Loucy (cell line): ENCODE data around the gene BIN1.
"Not testable (repeated sequence)": the region's sequence is repeated elsewhere in the genome, so short reads cannot be mapped to it uniquely, and the experiment has no call there.

Experiments
- H2AFZ ChIP-seq: fragments of 200-600 bp; sonication (generic); 2 replicates; pipeline ENCODE4 v1.6.0; 2016; ENCODE audit warnings: antibody characterized with exemption, mild to moderate bottlenecking, low read length, moderate library complexity
- H3F3A ChIP-seq: fragments of 200-600 bp; 2 replicates; pipeline ENCODE4 v1.6.0; 2016; ENCODE audit warnings: antibody characterized with exemption, low read depth, mild to moderate bottlenecking
- H3K27me3 ChIP-seq: fragments of 200-600 bp; sonication (generic); 2 replicates; pipeline ENCODE4 v1.6.1; 2014; ENCODE audit warnings: low read length, mild to moderate bottlenecking; ENCODE audit not compliant: insufficient read depth, poor library complexity, severe bottlenecking
- H3K36me3 ChIP-seq: fragments of 200-600 bp; sonication (generic); 2 replicates; pipeline ENCODE4 v1.6.1; 2016; ENCODE audit warnings: low read length; ENCODE audit not compliant: insufficient read depth
- H3K4me1 ChIP-seq: fragments of 200-600 bp; sonication (generic); 2 replicates; pipeline ENCODE4 v1.5.1; 2014; ENCODE audit warnings: low read length, mild to moderate bottlenecking; ENCODE audit not compliant: insufficient read depth, poor library complexity, severe bottlenecking
- H3K4me2 ChIP-seq: fragments of 200-600 bp; sonication (generic); 2 replicates; pipeline ENCODE4 v1.6.0; 2014; ENCODE audit warnings: antibody characterized with exemption, low read length, low read depth, mild to moderate bottlenecking; ENCODE audit not compliant: poor library complexity, severe bottlenecking
- H3K4me3 ChIP-seq: fragments of 200-600 bp; sonication (generic); 2 replicates; pipeline ENCODE4 v1.5.1; 2014; ENCODE audit warnings: low read length, mild to moderate bottlenecking, mixed read lengths; ENCODE audit not compliant: poor library complexity, severe bottlenecking
- H3K79me2 ChIP-seq: fragments of 200-600 bp; sonication (generic); 2 replicates; pipeline ENCODE4 v1.6.1; 2014; ENCODE audit warnings: low read length; ENCODE audit not compliant: insufficient read depth
- H3K9ac ChIP-seq: fragments of 200-600 bp; sonication (generic); 2 replicates; pipeline ENCODE4 v1.6.0; 2014; ENCODE audit warnings: mild to moderate bottlenecking, low read depth, low read length, moderate library complexity; ENCODE audit not compliant: poor library complexity, severe bottlenecking
- H3K9me2 ChIP-seq: fragments of 200-600 bp; sonication (generic); replicated peaks from 2 replicates; pipeline ENCODE4 v1.6.1; 2016; ENCODE audit warnings: low read depth, low read length, mixed read lengths
- H3K9me3 ChIP-seq: fragments of 200-600 bp; sonication (generic); 2 replicates; pipeline ENCODE4 v1.6.1; 2014; ENCODE audit warnings: mild to moderate bottlenecking, antibody characterized with exemption, low read length, low read depth; ENCODE audit not compliant: insufficient read depth
- H4K20me1 ChIP-seq: fragments of 200-600 bp; sonication (generic); 2 replicates; pipeline ENCODE4 v1.6.0; 2014; ENCODE audit warnings: antibody characterized with exemption, low read length, mild to moderate bottlenecking; ENCODE audit not compliant: insufficient read depth, poor library complexity, severe bottlenecking
- CTCF ChIP-seq: fragments of 200-600 bp; sonication (generic); conservative IDR thresholded peaks from 2 replicates; pipeline ENCODE4 v1.5.1; 2014; ENCODE audit warnings: mild to moderate bottlenecking, antibody characterized with exemption, low read length
- EZH2phosphoT487 ChIP-seq: fragments of 200-600 bp; IDR thresholded peaks from 2 replicates; pipeline ENCODE4 v1.6.1; 2018; ENCODE audit warnings: antibody characterized with exemption, mild to moderate bottlenecking, moderate library complexity, borderline replicate concordance

The BIN1 gene

GRCh38 chr2:127121776-127122176 is 14.8 kb upstream of the BIN1 start:
- H3K4me2 ChIP-seq, result no peak overlapping the region
- H4K20me1 ChIP-seq, result no peaks in the 10 kb centered on the region
- TF ChIP-seq EZH2phosphoT487 (no peak), CTCF (no peak)
- no peaks in the 10 kb centered on the region for H3K4me1 ChIP-seq
- no peaks in the 10 kb centered on the region for H3K9me2 ChIP-seq
- no peak overlapping the region for H3K9ac ChIP-seq
- no peaks in the 10 kb centered on the region for H3K79me2 ChIP-seq
- H3K9me3 ChIP-seq, result no peaks in the 10 kb centered on the region
- H3K4me3 ChIP-seq, result no peak overlapping the region
- H2AFZ ChIP-seq, result no peak overlapping the region
- H3F3A ChIP-seq, result no peaks in the 10 kb centered on the region
- H3K36me3 ChIP-seq, result no peaks in the 10 kb centered on the region
- H3K27me3 ChIP-seq, result no peaks in the 10 kb centered on the region

- H3K27me3 ChIP-seq, result no peaks in the 10 kb centered on the region
- no peaks in the 10 kb centered on the region for H3K9me2 ChIP-seq
- H3K4me3 ChIP-seq, result no peak overlapping the region
- no peaks in the 10 kb centered on the region for H3K9me3 ChIP-seq
- H3K9ac ChIP-seq, result no peak overlapping the region
- TF ChIP-seq EZH2phosphoT487, result no peak
- no peaks in the 10 kb centered on the region for H3K4me1 ChIP-seq
- H3F3A ChIP-seq, result no peaks in the 10 kb centered on the region
- H3K4me2 ChIP-seq, result no peak overlapping the region
- no peak overlapping the region for H2AFZ ChIP-seq
- no peaks in the 10 kb centered on the region for H3K36me3 ChIP-seq
- H3K79me2 ChIP-seq, result no peaks in the 10 kb centered on the region
- H4K20me1 ChIP-seq, result no peaks in the 10 kb centered on the region
Observed at GRCh38 chr2:127121353-127121752, 14.4 kb upstream of the BIN1 start.

- not testable (repeated sequence) for H3K4me2 ChIP-seq, H3K9me2 ChIP-seq, H3K79me2 ChIP-seq, H3K4me3 ChIP-seq, H3K27me3 ChIP-seq, H3K4me1 ChIP-seq, H3K9me3 ChIP-seq, H4K20me1 ChIP-seq, H2AFZ ChIP-seq, H3K36me3 ChIP-seq, H3K9ac ChIP-seq, H3F3A ChIP-seq
Observed at GRCh38 chr2:127120408-127120807, 13.5 kb upstream of the BIN1 start.

GRCh38 chr2:127118467-127118866 is 11.5 kb upstream of the BIN1 start:
- no peaks in the 10 kb centered on the region for H3K79me2 ChIP-seq
- TF ChIP-seq EZH2phosphoT487 (no peak), CTCF (no peak)
- no peaks in the 10 kb centered on the region for H3K36me3 ChIP-seq
- H2AFZ ChIP-seq, result no peak overlapping the region
- no peaks in the 10 kb centered on the region for H3K9me3 ChIP-seq
- no peaks in the 10 kb centered on the region for H3K9me2 ChIP-seq
- no peaks in the 10 kb centered on the region for H4K20me1 ChIP-seq
- no peaks in the 10 kb centered on the region for H3K27me3 ChIP-seq
- no peaks in the 10 kb centered on the region for H3K4me1 ChIP-seq
- H3K4me3 ChIP-seq, result no peak overlapping the region
- H3K4me2 ChIP-seq, result no peak overlapping the region
- H3K9ac ChIP-seq, result no peak overlapping the region
- H3F3A ChIP-seq, result no peaks in the 10 kb centered on the region
